Stimulated activated CD4-positive, alpha-beta T cell treated with anti-CD3 and anti-CD28 coated beads, TNF-alpha, amount 100 ng/mL, for 48 hours (primary cell): Measurements from ENCODE around the gene C16orf96.

Experiments used
- DNase-seq, 3 donors: peaks; one replicate each; pipeline ENCODE4 v3.0.0-alpha.2; 2020; ENCODE audit warnings: low read depth in 3 of 3

Gene C16orf96

DNA sequence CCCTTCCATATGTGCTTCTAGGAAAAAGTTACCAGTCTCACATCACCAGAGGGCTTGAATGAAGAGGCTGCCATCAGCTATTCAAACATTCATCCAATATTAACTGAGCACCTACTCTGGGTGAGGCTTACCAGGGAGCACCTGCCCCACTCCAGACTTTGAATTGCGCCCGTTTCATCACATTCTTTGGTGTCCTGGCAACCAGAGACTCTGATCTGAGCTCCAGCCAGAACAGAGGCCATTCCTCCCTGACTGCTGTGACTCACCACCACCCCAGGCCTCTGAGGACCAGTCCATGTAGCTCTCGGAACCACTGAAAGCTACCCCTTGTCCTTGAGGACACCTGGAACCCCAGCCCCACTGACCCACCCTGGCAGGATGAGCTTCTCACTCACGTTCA lies at the start of gene C16orf96:
C16orf96 (plus strand) TSS at position 229 of the 400 bp plus-strand sequence; CDS start at position 379, 150 bp downstream.
- no peak for DNase-seq

DNA sequence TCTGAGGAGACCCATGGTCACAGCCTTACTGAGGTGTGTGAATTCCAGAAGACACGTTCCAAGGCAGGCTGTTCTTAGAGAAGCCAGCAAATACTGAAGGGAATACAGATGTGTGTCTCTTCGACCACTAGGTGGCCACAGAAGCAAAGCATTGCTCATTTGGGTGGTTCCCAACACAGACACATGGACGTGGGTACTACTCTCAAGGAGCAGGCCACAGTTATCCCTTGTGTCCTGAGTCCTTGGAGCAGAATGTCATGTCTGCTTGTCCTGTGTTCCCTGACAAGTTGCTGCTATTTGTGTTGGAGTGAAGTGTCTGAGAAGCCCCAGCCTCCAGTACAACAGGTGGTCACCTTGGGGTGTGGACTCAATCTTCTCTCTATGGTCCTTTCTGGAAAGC lies 49.7 kb upstream of the C16orf96 start:
- peak; percentile 20 to 41 (median 32) for DNase-seq

DNA sequence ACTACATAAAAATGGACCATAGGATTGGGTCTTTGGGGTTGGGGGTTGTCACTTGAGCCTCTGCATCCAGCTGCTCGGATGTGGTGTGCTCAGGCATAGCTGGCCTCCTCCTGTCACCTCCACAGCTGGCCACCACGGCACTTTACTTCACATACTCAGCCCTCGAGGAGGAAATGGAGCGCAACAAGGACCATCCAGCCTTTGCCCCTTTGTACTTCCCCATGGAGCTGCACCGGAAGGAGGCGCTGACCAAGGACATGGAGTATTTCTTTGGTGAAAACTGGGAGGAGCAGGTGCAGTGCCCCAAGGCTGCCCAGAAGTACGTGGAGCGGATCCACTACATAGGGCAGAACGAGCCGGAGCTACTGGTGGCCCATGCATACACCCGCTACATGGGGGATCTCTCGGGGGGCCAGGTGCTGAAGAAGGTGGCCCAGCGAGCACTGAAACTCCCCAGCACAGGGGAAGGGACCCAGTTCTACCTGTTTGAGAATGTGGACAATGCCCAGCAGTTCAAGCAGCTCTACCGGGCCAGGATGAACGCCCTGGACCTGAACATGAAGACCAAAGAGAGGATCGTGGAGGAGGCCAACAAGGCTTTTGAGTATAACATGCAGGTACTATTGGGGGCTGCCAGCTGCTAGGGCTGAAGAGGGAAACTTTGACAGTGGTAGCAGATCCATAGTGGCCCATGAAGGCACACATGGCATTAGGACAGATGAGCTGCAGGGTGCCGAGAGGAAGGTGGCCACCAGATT lies 48.4 kb upstream of the C16orf96 start:
- DNase-seq = no peak

- DNase-seq = no peak
Observed at GRCh38 chr16:4508806-4509205, 47.3 kb upstream of the C16orf96 start.

- DNase-seq = no peak
Observed at GRCh38 chr16:4509420-4509819, 46.7 kb upstream of the C16orf96 start.

DNA sequence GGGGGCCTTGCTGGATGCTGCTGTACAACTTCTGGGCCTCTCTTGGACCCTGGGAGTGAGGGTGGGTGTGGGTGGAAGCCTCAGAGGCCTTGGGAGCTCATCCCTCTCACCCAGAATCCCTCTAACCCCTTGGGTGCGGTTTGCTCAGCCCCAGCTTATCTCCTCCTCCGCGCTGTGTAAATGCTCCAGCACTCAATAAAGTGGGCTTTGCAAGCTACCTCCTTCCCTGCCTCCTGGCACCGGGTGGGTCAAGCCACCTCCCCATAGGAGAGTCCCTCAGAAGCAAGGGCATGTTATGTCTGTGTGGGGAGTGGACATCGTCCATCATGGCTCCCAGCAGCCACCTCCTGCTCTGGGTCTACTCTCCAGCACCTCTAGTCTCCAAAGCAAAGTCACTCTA lies 46.0 kb upstream of the C16orf96 start:
- no peak for DNase-seq

GRCh38 chr16:4510747-4511426 lies 45.3 kb upstream of the C16orf96 start:
- no peak for DNase-seq

GRCh38 chr16:4511441-4512082 lies 44.6 kb upstream of the C16orf96 start:
- DNase-seq = no peak

DNA sequence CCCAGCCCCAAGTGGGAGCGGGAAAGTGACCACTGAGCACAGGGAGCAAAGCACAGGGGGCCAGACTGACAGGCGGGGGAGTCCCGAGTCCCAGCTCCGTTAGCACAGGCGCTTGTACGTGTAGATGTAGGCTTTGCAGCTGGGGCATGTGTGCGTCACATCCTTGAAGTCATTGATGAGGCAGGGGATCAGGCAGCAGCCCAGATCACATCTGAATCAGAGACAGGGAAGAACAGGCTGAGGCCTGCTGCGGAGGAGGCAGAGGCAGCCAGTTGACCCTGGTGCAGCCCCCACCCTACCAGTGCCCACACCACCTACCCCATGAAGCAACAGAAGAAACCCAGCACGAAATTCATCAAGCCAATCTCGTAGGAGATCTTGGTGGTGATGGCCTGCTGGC lies 43.7 kb upstream of the C16orf96 start:
- DNase-seq = no peak

- no peak for DNase-seq
Observed at GRCh38 chr16:4513086-4513860, 42.9 kb upstream of the C16orf96 start.

DNA sequence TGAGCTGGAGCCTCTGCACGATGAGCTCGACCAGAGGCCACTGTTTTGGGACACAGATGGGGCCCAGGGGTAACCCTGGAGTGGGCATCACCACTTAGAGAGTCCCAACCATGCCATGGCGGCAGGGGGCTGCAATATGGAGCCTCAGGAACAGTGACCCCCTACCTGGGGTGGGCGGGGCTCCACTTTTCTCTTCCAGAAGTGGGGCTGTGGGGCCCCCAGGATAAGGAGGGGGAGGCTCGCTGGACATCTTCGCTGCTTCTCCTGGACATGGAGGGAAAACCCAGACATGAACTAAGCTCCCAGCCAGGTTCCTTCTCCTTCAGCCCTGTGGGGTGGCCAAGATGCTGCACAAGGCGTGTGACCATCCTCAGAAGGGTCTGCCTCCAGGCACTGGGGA lies 42.3 kb upstream of the C16orf96 start:
- no peak for DNase-seq

- DNase-seq = no peak
Observed at GRCh38 chr16:4514606-4515005, 41.5 kb upstream of the C16orf96 start.

GRCh38 chr16:4515611-4516233 lies 40.4 kb upstream of the C16orf96 start:
- no peak for DNase-seq

DNA sequence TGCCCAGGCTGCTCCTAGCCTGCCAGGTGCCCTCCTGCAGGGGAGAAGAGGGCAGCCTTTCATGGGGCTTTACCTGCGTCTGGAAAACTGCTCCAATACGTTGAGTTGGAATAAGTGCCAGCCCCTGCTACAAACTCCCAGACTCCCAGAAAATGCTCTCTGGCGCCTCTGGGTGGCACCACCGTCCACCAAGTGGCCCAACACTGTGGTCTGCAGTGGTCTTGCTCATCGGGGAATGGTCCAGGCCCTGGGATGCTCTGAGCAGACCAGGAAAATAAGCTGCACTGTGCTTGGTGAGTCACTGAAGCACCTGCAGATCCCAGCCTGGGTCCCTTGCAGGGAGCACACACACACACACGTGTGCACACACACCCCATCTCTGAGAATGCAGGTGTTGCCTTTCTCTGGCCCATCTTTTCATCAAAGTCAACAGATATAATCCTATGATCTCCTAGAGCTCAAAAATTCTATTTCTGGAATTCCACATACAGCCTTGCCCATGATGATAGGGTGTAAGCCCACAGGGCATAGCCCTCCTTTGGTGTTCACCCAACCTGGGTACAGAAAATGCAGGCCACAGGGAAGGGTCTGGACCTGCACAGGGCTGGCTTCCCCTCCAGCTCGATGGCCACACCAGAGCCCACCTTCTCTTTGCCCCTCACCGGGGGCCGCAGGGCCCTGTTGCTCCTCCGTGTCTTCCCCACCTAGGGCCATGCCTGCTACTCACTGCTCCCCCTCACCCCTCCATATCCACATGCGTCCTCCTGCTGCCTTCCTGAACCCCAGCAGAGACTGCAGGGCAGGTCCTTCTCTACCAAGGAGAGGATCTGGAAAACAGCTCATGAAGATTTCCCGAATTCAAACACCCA lies 38.1 kb upstream of the C16orf96 start:
- DNase-seq = no peak

- DNase-seq = no peak
Observed at GRCh38 chr16:4519274-4520058, 36.7 kb upstream of the C16orf96 start.

DNA sequence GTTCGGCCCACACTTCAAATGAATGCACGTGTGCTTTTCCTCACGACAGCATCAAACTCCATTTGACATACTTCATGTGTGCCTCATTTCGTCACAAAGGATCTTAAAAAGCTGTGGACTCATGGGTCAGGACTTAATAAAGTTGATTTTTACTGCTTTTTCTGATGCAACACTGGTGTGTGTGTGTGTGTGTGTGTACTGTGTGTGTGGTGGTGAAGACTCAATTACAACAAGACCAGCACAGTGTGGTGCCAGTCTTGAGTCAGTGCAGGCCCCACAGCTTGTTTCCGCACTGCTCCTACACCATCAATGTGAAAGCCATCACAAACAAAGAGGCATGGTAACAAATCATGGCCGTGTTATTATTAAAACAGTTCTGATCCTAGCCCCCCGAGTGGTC lies 35.2 kb upstream of the C16orf96 start:
- no peak for DNase-seq

- DNase-seq = no peak
Observed at GRCh38 chr16:4522051-4522581, 34.0 kb upstream of the C16orf96 start.

DNA sequence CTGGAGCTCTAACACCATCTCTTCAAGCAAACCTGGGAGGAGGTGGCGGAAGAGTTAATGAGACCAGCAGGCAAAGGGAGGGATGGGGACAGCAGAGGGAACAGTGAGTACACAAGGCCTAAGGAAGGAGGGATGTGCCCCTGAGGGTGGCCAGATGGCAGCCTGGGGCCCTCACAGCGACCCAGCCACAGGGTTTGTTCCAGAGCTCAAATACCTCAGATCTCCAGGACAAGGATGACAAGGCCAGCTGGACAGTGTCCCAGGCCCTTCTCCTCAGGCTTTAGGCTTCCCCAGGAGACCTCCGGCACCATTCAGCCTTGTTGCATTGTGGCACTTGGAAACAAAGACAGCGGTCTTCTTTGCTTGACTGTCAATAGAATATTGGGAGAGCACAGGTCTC lies 32.5 kb upstream of the C16orf96 start:
- no peak for DNase-seq

DNA sequence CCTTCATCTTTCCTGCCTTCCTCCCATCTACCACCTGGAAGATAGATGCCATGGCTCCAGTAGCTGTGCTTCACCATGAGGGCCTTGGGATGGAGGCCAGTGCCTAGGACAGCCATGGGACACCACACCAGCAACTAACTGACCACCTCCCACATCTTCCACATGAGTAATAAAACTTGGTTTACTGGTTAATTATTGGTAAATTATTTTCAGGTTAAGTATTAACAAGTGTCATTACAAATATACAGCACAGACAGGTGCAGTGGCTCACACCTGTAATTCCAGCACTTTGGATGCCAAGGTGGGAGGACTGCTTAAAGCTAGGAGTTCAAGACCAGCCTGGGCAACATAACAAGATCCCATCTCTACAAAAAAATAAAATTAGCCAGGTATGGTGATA lies 31.6 kb upstream of the C16orf96 start:
- no peak for DNase-seq

- no peak for DNase-seq
Observed at GRCh38 chr16:4525069-4525468, 31.1 kb upstream of the C16orf96 start.
